GM12801 (cell line): ENCODE measurements around the gene PFDN2.

Experiments
- TF ChIP-seq, protein P1 (sequence below): IDR thresholded peaks from one replicate; pipeline ENCODE4 v1.5.1; 2011; ENCODE audit warnings: control low read depth; ENCODE audit not compliant: insufficient read length; ENCODE audit errors: extremely low read depth

The PFDN2 gene

GRCh38 chr1:161096015-161096414 lies 21.8 kb downstream of the PFDN2 start:
- TF ChIP-seq, protein P1, sequence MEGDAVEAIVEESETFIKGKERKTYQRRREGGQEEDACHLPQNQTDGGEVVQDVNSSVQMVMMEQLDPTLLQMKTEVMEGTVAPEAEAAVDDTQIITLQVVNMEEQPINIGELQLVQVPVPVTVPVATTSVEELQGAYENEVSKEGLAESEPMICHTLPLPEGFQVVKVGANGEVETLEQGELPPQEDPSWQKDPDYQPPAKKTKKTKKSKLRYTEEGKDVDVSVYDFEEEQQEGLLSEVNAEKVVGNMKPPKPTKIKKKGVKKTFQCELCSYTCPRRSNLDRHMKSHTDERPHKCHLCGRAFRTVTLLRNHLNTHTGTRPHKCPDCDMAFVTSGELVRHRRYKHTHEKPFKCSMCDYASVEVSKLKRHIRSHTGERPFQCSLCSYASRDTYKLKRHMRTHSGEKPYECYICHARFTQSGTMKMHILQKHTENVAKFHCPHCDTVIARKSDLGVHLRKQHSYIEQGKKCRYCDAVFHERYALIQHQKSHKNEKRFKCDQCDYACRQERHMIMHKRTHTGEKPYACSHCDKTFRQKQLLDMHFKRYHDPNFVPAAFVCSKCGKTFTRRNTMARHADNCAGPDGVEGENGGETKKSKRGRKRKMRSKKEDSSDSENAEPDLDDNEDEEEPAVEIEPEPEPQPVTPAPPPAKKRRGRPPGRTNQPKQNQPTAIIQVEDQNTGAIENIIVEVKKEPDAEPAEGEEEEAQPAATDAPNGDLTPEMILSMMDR = no peak

- TF ChIP-seq, protein P1 = no peak
Observed at GRCh38 chr1:161095230-161095629, 22.6 kb downstream of the PFDN2 start.

DNA sequence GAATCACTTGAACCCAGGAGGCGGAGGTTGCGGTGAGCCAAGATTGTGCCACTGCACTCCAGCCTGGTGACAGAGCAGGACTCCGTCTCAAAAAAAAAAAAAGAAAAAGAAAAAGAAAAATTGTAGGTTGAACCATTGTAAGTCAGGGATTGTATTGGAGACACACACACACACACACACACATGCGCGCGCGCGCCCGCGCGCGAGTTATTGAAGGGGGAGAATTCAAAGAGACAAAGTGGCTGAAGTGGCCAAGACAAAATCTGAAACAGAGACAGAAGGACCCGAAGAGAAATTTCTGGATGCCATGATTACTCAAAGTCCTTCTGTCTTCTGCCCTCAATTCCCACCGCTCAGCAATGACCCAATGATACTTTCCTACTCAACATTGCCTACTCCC lies 23.4 kb downstream of the PFDN2 start:
- TF ChIP-seq, protein P1 = no peak

- TF ChIP-seq, protein P1 = no peak
Observed at GRCh38 chr1:161092621-161093028, 25.2 kb downstream of the PFDN2 start.

DNA sequence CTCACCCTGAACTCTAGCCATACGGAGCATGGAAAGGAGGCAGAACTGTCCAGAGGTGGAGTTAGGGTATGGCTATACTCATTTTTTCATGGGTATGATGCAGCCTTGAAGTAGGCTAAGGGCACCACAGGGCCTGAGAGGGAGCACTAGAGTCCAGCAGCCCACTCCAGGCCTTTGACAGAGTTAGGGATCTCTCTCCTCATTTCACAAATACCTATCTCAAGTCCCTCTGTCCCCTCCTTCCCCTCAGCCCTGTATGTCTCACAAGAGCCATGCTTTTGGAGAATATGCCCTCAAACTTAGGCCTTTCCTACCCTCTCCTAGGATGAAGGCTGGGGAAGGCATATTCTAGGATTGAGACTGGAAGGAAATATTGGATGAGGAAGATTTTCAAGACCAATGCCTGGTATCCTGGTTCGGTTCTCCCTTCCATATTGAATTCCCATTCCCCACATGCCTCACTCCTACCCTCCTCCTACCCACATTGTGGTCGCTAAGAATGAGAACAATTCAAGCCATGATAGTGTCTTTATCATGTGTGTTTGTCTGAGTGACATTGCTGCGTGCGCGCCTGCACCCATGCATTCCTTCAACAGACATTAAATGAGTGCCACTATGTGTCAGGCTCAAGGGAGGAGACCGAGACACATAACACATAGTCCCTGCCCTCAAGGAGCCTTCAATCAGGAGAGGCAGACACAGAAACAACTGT lies 25.9 kb downstream of the PFDN2 start:
- TF ChIP-seq, protein P1 = no peak

GRCh38 chr1:161091093-161091492 lies 26.7 kb downstream of the PFDN2 start:
- TF ChIP-seq, protein P1 = no peak

- TF ChIP-seq, protein P1 = no peak
Observed at GRCh38 chr1:161090617-161091016, 27.2 kb downstream of the PFDN2 start.
